ENCODE data around the gene HERC3.
A peak's percentile ranks its signal among the peaks of the same experiment; 100 is the strongest.
"Not testable (repeated sequence)": the region's sequence is repeated elsewhere in the genome, so short reads cannot be mapped to it uniquely, and the experiment has no call there.

The HERC3 gene

DNA sequence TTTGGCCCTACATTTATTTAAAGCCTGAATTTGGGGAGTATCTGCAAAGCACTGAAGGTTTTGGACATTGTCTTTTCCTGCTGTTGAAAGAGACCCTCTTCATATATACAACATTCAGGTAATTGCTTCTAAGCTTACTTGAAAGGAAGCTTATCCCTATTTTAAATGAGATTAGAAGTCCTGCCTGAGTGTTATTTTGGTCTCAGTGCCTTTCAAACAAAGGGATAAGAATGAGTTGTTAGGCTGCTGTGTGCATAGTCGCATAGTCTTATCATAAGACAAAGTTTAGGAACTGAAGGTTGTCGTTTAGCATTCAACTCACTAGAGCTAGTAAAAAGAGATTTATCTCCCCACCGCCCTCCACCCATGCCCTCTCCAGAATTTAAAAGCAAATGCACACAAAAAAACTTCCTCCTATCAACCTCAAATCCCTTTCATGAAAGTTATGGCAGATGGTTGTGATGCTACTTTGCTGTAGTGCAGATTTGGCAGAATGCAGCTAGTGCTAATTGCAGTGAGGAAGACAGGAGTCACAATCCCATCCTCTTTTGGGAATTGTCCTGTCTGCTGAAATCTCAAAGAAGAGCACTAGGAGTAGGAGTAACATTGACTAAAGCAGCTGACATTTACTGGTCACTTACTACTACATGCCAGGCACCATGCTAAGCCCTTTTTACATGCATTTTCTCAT, 5.8 kb downstream of the HERC3 start:
- no peak for DNase-seq
- no peak overlapping the region for H3K27ac Mint-ChIP-seq
- peaks cover 64% of the 10 kb centered on the region for H3K4me1 Mint-ChIP-seq
- H3K36me3 Mint-ChIP-seq: peaks cover 60% of the 10 kb centered on the region
- H3K9me3 Mint-ChIP-seq: no peaks in the 10 kb centered on the region
- CTCF ChIA-PET: interaction anchor here (1.0 to 1.3 kb wide), 3 partner anchors 59 to 61 kb away, joined by 3 read pairs; no protein-coding TSS in a partner anchor
- H3K4me3 Mint-ChIP-seq: no peak overlapping the region
- no peaks in the 10 kb centered on the region for H3K27me3 Mint-ChIP-seq

DNA sequence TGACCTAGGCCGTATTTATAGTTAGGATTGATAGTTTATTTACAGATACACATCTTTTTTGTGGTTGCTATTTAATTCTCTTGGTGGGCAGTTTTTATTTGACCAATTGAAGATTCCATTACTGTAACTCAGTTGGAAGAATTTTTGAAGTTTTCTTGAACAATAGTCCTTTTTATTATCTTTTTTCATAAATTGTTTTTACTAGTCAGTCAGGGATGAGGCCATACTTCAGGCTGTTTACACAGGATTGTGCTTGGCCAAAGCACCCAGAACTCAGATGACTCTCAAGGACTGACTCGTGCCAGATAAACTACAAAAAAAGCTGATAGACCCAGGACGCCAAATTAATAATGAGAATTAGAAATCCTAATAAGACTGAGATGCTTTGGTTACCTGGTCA, 7.0 kb downstream of the HERC3 start:
- Mint-ChIP-seq H3K4me1 (peaks cover 54% of the 10 kb centered on the region), H3K9me3 (no peaks in the 10 kb centered on the region), H3K27me3 (no peaks in the 10 kb centered on the region), H3K36me3 (peaks cover 63% of the 10 kb centered on the region), H3K27ac (no peak overlapping the region), H3K4me3 (no peak overlapping the region)
- DNase-seq: no peak
- CTCF ChIA-PET: interaction anchor here (0.6 to 1.3 kb wide), 2 partner anchors 11 to 60 kb away, joined by 3 to 4 read pairs; no protein-coding TSS in a partner anchor

DNA sequence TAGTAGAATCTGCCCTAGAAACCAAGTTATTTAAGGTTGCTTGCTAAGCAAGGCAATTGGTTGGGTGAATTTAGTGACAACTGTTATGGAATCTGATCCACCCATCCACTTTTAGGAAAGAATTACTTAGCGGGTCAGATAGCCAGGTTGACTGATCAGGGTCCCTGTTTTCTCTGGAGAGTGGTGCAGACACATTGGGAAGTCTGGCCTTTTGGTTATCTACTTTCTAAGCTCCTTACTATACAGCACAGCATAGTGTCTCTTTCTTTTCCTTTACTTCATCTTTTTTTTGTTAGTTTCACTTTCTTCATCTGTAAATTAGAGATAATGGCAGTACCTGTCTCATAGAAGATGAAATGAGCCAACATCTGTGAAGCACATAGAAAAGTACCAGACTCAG, 7.4 kb downstream of the HERC3 start:
- no peaks in the 10 kb centered on the region for H3K9me3 Mint-ChIP-seq
- H3K4me3 Mint-ChIP-seq: no peak overlapping the region
- no peak for DNase-seq
- H3K36me3 Mint-ChIP-seq: peaks cover 65% of the 10 kb centered on the region
- peaks cover 54% of the 10 kb centered on the region for H3K4me1 Mint-ChIP-seq
- CTCF ChIA-PET: interaction anchor here (1.3 kb wide), 1 partner anchor 60 kb away, joined by 3 read pairs; no protein-coding TSS in a partner anchor
- no peaks in the 10 kb centered on the region for H3K27me3 Mint-ChIP-seq
- peak overlapping the region; percentile 39 for H3K27ac Mint-ChIP-seq

GRCh38 chr4:88600176-88600838, 8.0 kb downstream of the HERC3 start:
- peaks cover 57% of the 10 kb centered on the region for H3K4me1 Mint-ChIP-seq
- DNase-seq: no peak
- H3K9me3 Mint-ChIP-seq: no peaks in the 10 kb centered on the region
- CTCF ChIA-PET: no interaction called here
- peaks cover 67% of the 10 kb centered on the region for H3K36me3 Mint-ChIP-seq
- no peaks in the 10 kb centered on the region for H3K27me3 Mint-ChIP-seq
- no peak overlapping the region for H3K4me3 Mint-ChIP-seq
- H3K27ac Mint-ChIP-seq: no peak overlapping the region

DNA sequence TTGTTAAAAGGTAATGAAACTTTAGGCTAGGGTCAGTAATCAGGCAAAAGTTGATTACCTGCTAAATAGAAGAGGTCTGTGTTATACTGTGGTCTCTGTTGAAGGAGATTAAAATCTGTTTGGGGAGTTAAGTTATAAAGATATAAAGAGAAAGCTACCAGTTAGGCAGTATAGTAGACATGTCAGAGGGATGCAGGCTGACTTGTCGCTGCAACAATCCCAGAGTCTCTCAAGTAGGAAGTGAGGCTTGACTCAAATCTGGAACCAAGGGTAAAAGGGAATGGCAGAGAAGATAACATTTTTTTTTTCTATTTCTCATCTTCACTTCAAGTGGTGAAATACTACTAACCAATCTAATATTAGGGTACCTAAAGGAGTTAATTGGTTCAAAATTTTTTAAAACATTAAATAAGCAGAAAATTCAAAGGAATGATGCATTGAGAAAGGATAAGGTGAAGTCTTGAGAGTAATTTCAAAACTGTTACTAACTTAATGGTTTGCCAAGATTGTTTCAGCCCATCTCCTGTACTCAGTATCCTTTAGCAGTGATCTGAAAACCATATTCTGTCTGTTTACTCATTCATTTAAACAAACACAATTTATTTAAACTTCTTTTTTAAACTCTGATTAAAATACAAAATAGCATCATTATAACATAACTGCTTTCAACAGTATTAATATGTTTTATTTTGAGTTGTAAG, 12.8 kb downstream of the HERC3 start:
- CTCF ChIA-PET: no interaction called here
- Mint-ChIP-seq H3K27ac (no peak overlapping the region), H3K36me3 (peaks cover 67% of the 10 kb centered on the region), H3K4me1 (peaks cover 52% of the 10 kb centered on the region), H3K9me3 (peaks cover 13% of the 10 kb centered on the region), H3K27me3 (no peaks in the 10 kb centered on the region), H3K4me3 (no peak overlapping the region)
- no peak for DNase-seq

DNA sequence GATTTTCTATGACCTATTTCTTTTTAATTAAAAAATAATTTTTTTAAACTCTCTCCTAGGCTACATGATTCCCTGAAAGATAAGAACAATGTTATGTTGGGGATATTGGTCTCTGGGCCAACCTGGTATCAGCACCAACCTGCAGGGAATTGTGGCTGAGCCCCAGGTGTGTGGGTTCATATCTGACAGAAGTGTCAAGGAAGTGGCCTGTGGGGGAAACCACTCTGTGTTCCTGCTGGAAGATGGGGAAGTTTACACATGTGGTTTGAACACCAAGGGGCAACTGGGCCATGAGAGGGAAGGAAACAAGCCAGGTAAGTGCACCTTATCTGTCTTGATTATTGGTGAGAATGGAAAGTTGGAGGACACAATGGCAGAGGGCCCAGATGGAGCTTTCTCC, 13.5 kb downstream of the HERC3 start:
- CTCF ChIA-PET: no interaction called here
- DNase-seq: no peak
- Mint-ChIP-seq H3K9me3 (peaks cover 13% of the 10 kb centered on the region), H3K4me1 (peaks cover 53% of the 10 kb centered on the region), H3K36me3 (peaks cover 67% of the 10 kb centered on the region), H3K4me3 (no peak overlapping the region), H3K27ac (no peak overlapping the region), H3K27me3 (no peaks in the 10 kb centered on the region)

- CTCF ChIA-PET: interaction anchor here (0.6 kb wide), 2 partner anchors 70 to 432 kb away, joined by 3 read pairs; no protein-coding TSS in a partner anchor
- Mint-ChIP-seq H3K9me3 (peaks cover 13% of the 10 kb centered on the region), H3K27me3 (no peaks in the 10 kb centered on the region), H3K27ac (no peak overlapping the region), H3K4me1 (peaks cover 58% of the 10 kb centered on the region), H3K36me3 (peaks cover 70% of the 10 kb centered on the region), H3K4me3 (no peak overlapping the region)
- DNase-seq: no peak
These were observed 14.6 kb downstream of the HERC3 start for GRCh38 chr4:88606832-88607231.

GRCh38 chr4:88609387-88609786, 17.1 kb downstream of the HERC3 start:
- H3K4me3 Mint-ChIP-seq: no peak overlapping the region
- peaks cover 13% of the 10 kb centered on the region for H3K9me3 Mint-ChIP-seq
- DNase-seq: no peak
- CTCF ChIA-PET: no interaction called here
- peak overlapping the region; percentile 4 for H3K27ac Mint-ChIP-seq
- peaks cover 75% of the 10 kb centered on the region for H3K36me3 Mint-ChIP-seq
- no peaks in the 10 kb centered on the region for H3K27me3 Mint-ChIP-seq
- peaks cover 81% of the 10 kb centered on the region for H3K4me1 Mint-ChIP-seq

DNA sequence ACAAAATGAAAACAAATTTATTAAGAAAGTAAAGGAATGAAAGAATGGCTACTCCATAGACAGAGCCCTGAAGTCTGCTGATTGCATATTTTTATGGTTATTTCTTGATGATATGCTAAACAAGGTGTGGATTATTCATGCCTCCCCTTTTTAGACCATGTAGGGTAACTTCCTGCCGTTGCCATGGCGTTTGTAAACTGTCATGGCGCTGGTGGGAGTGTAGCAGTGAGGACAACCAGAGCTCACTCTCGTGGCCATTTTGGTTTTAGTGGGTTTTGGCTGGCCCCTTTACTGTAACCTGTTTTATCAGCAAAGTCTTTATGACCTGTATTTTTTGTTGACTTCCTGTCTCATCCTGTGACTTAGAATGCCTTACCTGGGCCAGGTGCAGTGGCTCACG, 17.5 kb downstream of the HERC3 start:
- DNase-seq: peak; percentile 29
- CTCF ChIA-PET, H3K4me3 Mint-ChIP-seq, H3K27me3 Mint-ChIP-seq, H3K27ac Mint-ChIP-seq: not testable (repeated sequence)
- H3K9me3 Mint-ChIP-seq: peaks cover 13% of the 10 kb centered on the region
- peaks cover 81% of the 10 kb centered on the region for H3K4me1 Mint-ChIP-seq
- H3K36me3 Mint-ChIP-seq: peaks cover 75% of the 10 kb centered on the region

- no peak for DNase-seq
- CTCF ChIA-PET: no interaction called here
- no peaks in the 10 kb centered on the region for H3K27me3 Mint-ChIP-seq
- peaks cover 74% of the 10 kb centered on the region for H3K36me3 Mint-ChIP-seq
- H3K27ac Mint-ChIP-seq: no peak overlapping the region
- peaks cover 76% of the 10 kb centered on the region for H3K4me1 Mint-ChIP-seq
- no peak overlapping the region for H3K4me3 Mint-ChIP-seq
- peaks cover 13% of the 10 kb centered on the region for H3K9me3 Mint-ChIP-seq
These were observed 18.5 kb downstream of the HERC3 start for GRCh38 chr4:88610771-88611170.

DNA sequence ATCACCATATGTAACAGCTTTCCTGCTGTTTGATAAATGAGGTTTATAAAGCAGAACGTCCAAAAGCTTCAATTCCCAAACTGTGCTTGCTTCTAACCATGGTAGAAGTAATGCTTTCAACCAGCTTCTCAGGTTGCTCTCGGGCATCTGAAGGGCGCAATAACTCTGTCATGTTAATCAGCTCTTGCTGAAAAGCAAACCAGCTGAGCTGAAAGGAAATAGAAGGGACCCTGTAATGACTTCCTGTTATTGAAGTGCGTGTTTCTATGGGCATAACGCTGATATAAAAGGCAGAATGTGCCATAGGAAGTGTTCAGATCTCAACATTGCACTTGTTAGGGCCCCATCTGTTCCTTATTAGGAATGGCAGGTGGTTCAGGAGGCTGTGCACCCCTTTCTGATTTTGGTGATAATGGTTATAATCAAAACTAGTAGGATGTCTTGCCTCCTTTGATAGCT, 21.2 kb downstream of the HERC3 start:
- peak; percentile 52 for DNase-seq
- peaks cover 52% of the 10 kb centered on the region for H3K36me3 Mint-ChIP-seq
- peak overlapping the region; percentile 96 for H3K27ac Mint-ChIP-seq
- H3K27me3 Mint-ChIP-seq: no peaks in the 10 kb centered on the region
- H3K4me3 Mint-ChIP-seq: peak overlapping the region; percentile 64
- peaks cover 3% of the 10 kb centered on the region for H3K9me3 Mint-ChIP-seq
- CTCF ChIA-PET: interaction anchor here (0.8 to 2.1 kb wide), 6 partner anchors 15 to 87 kb away, joined by 3 to 7 read pairs (median 4); partner anchors contain the start of gene HERC3
- H3K4me1 Mint-ChIP-seq: peaks cover 63% of the 10 kb centered on the region

DNA sequence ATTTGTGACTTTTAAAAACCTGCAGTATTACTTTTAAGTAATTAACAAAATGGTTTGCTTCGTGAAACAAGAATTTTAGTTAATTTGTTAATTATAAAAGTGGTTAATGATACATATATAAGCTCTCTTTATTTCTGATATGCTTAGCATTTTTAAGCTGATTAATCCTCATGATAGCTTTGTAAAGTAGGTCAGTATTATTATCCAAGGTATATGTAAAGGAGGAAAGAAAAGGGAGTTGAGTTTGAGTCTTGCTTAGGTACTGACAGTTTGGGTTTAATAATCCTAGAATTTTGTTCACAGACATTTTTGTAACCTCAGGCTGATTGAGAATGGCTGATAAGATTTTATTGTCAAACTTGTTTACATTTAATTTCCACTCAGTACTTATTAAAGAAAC, 21.8 kb downstream of the HERC3 start:
- no peaks in the 10 kb centered on the region for H3K27me3 Mint-ChIP-seq
- CTCF ChIA-PET: interaction anchor here (1.0 to 2.1 kb wide), 4 partner anchors 23 to 75 kb away, joined by 3 to 7 read pairs (median 4); partner anchors contain the start of gene HERC3
- H3K4me3 Mint-ChIP-seq: no peak overlapping the region
- peak overlapping the region; percentile 96 for H3K27ac Mint-ChIP-seq
- H3K36me3 Mint-ChIP-seq: peaks cover 50% of the 10 kb centered on the region
- H3K9me3 Mint-ChIP-seq: no peaks in the 10 kb centered on the region
- DNase-seq: no peak
- H3K4me1 Mint-ChIP-seq: peaks cover 57% of the 10 kb centered on the region

GRCh38 chr4:88616275-88617150, 24.2 kb downstream of the HERC3 start:
- no peaks in the 10 kb centered on the region for H3K9me3 Mint-ChIP-seq
- peaks cover 32% of the 10 kb centered on the region for H3K36me3 Mint-ChIP-seq
- no peak for DNase-seq
- no peaks in the 10 kb centered on the region for H3K27me3 Mint-ChIP-seq
- H3K4me1 Mint-ChIP-seq: peaks cover 35% of the 10 kb centered on the region
- H3K4me3 Mint-ChIP-seq: no peak overlapping the region
- H3K27ac Mint-ChIP-seq: no peak overlapping the region
- CTCF ChIA-PET: interaction anchor here (0.9 kb wide), 1 partner anchor 77 kb away, joined by 3 read pairs; no protein-coding TSS in a partner anchor

All from activated naive CD4-positive, alpha-beta T cell treated with anti-CD3 and anti-CD28 coated beads, Interleukin-2, amount 10 ng/mL, durations not matched to agents 7 days and 5 days (primary cell).